Type B pancreatic cell (in vitro differentiated cells): Measurements from ENCODE around the gene CHIA. TPM values are rescaled to one million over a fixed set of nuclear protein-coding genes. Genes with fewer than 3 reads are reported as not detected.

Source experiments
- DNase-seq: peaks from one replicate; pipeline ENCODE4 v3.0.0; 2021; ENCODE audit warnings: mixed read lengths; ENCODE audit not compliant: unreplicated experiment; ENCODE audit errors: extremely low spot score
- H3K27ac Mint-ChIP-seq: 2 replicates; pipeline ENCODE4 v1.8.0; 2021; ENCODE audit warnings: mild to moderate bottlenecking, mixed read lengths
- H3K27me3 Mint-ChIP-seq: 2 replicates; pipeline ENCODE4 v1.8.0; 2021; ENCODE audit warnings: mixed read lengths
- H3K36me3 Mint-ChIP-seq: 2 replicates; pipeline ENCODE4 v1.8.0; 2021; ENCODE audit warnings: mixed read lengths
- H3K4me1 Mint-ChIP-seq: one replicate; pipeline ENCODE4 v1.8.0; 2021; ENCODE audit warnings: mixed read lengths; ENCODE audit not compliant: unreplicated experiment
- H3K4me3 Mint-ChIP-seq: 2 replicates; pipeline ENCODE4 v1.8.0; 2021; ENCODE audit warnings: mild to moderate bottlenecking, mixed read lengths
- H3K9me3 Mint-ChIP-seq: 2 replicates; pipeline ENCODE4 v1.8.0; 2021; ENCODE audit warnings: mixed read lengths
- total RNA-seq: library from RNA; stranded (reverse); gene quantifications from 2 replicates; pipeline ENCODE4 v1.2.1, GENCODE V29; 2021; ENCODE audit warnings: low replicate concordance
- TF ChIP-seq, protein P1 (sequence below): fragments of 200-600 bp; sonication (generic); conservative IDR thresholded peaks from 2 replicates; pipeline ENCODE4 v1.5.0; 2021; ENCODE audit warnings: antibody characterized with exemption, mild to moderate bottlenecking

CHIA gene
- total RNA-seq, 1 donor from 2014 or later, result 1.9 TPM

DNA sequence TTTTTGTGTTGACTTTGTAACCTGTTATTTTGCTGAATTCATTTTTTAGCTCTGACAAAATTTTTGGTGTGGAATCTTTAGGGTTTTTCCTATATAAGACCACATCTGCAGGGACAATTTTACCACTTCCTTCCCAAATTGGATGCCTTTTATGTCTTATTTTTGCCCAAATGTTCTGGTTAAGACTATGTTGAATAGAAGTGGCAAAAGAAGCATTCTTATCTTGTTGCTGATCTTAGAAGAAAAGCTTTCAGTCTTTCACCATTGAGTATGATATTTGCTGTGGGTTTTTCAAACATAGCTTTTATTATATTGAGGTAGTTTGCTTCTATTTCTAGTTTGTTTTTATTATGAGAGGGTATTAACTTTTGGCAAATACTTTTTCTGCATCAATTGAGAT, 3.7 kb downstream of the CHIA start:
- no peak overlapping the region for H3K27ac Mint-ChIP-seq
- TF ChIP-seq, protein P1, sequence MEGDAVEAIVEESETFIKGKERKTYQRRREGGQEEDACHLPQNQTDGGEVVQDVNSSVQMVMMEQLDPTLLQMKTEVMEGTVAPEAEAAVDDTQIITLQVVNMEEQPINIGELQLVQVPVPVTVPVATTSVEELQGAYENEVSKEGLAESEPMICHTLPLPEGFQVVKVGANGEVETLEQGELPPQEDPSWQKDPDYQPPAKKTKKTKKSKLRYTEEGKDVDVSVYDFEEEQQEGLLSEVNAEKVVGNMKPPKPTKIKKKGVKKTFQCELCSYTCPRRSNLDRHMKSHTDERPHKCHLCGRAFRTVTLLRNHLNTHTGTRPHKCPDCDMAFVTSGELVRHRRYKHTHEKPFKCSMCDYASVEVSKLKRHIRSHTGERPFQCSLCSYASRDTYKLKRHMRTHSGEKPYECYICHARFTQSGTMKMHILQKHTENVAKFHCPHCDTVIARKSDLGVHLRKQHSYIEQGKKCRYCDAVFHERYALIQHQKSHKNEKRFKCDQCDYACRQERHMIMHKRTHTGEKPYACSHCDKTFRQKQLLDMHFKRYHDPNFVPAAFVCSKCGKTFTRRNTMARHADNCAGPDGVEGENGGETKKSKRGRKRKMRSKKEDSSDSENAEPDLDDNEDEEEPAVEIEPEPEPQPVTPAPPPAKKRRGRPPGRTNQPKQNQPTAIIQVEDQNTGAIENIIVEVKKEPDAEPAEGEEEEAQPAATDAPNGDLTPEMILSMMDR, result no peak
- H3K36me3 Mint-ChIP-seq, result no peaks in the 10 kb centered on the region
- no peaks in the 10 kb centered on the region for H3K27me3 Mint-ChIP-seq
- no peak overlapping the region for H3K4me3 Mint-ChIP-seq
- H3K9me3 Mint-ChIP-seq, result peaks cover 7% of the 10 kb centered on the region
- no peak for DNase-seq
- H3K4me1 Mint-ChIP-seq, result no peaks in the 10 kb centered on the region

DNA sequence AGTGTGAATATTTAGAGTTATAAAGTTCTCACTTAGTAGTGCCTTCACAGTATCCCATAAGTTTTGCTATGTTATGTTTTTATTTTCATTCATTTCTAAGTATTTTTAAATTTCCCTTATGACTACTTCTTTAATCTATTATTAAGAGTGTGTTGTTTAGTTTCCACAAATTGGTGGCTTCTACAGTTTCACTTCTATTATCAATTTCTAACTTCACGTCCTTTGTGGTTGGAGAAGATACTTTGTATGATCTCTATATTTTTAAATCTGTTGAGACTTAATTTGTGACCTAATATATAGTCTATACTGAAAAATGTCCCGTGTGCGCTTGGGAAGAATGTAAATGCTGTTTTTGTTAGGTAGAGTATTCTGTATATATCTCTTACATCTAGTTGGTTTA, 11.7 kb downstream of the CHIA start:
- Mint-ChIP-seq H3K27ac (no peak overlapping the region), H3K4me1 (no peaks in the 10 kb centered on the region), H3K4me3 (no peak overlapping the region), H3K36me3 (no peaks in the 10 kb centered on the region), H3K27me3 (no peaks in the 10 kb centered on the region), H3K9me3 (peaks cover 11% of the 10 kb centered on the region)
- TF ChIP-seq, protein P1, result no peak
- DNase-seq, result no peak

DNA sequence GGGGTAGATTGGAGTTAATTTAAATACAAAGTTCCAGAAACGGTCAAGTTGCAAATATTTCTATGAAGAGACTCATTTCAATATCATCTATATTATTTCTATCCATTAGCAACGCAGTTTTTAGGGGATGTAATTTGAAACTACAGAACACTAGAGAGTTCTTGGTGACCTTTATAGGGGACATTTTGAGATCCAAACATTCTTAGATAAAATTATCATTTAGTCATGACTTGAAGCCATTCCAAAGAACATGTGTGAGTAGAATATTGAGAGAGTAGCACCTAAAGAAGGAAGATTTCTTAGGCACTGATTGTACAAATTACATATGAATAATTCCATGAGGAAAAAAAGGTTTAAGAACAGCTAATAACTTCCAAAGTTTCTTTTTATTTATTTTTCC, 19.0 kb downstream of the CHIA start:
- Mint-ChIP-seq H3K9me3 (no peaks in the 10 kb centered on the region), H3K36me3 (no peaks in the 10 kb centered on the region), H3K4me1 (no peaks in the 10 kb centered on the region), H3K4me3 (no peak overlapping the region), H3K27ac (no peak overlapping the region), H3K27me3 (peaks cover 8% of the 10 kb centered on the region)
- TF ChIP-seq, protein P1, result no peak
- DNase-seq, result no peak

DNA sequence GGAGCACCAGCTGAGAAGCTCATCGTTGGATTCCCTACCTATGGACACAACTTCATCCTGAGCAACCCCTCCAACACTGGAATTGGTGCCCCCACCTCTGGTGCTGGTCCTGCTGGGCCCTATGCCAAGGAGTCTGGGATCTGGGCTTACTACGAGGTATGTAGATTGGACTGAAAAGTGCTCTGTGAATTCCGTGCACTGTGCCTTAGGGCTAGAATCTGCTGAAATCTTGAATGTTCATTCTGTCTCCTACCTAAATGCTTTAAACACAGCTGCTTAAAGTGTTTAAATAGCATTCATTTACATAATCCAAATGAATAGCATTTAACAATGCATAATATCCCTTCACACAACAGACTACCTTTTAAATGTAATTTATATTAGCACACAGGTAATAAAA, 27.9 kb downstream of the CHIA start:
- no peaks in the 10 kb centered on the region for H3K9me3 Mint-ChIP-seq
- no peaks in the 10 kb centered on the region for H3K4me1 Mint-ChIP-seq
- no peaks in the 10 kb centered on the region for H3K36me3 Mint-ChIP-seq
- no peak overlapping the region for H3K4me3 Mint-ChIP-seq
- TF ChIP-seq, protein P1, result no peak
- no peak for DNase-seq
- peaks cover 3% of the 10 kb centered on the region for H3K27me3 Mint-ChIP-seq
- H3K27ac Mint-ChIP-seq, result no peak overlapping the region

DNA sequence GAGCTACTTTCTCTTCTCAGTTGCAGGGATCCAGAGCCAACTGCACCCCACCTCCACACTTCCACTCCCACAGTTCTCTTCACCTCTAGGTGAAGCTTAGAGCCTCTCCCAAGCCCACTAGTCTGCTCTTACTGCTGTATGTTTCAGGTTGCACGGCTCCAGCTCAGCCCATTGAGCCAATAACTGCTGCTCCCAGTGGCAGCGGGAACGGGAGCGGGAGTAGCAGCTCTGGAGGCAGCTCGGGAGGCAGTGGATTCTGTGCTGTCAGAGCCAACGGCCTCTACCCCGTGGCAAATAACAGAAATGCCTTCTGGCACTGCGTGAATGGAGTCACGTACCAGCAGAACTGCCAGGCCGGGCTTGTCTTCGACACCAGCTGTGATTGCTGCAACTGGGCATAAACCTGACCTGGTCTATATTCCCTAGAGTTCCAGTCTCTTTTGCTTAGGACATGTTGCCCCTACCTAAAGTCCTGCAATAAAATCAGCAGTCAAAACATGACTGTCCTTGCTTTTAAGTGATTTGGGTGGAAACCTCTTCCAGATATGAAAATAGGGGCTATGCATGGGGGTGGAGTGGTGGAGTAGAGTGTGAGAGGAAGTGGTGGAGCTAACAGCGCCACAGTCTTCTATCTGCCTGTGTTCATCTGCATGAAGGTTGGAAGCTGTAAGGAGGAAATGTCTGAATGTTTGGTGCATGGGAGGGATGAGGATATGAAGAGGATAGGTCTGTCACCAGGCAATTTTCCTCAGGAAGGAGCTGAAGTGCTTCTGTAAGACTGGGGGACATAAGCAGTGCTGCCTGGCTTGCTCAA, 29.6 kb downstream of the CHIA start:
- Mint-ChIP-seq H3K4me1 (no peaks in the 10 kb centered on the region), H3K27ac (no peak overlapping the region), H3K27me3 (peaks cover 3% of the 10 kb centered on the region), H3K4me3 (no peak overlapping the region), H3K9me3 (no peaks in the 10 kb centered on the region), H3K36me3 (no peaks in the 10 kb centered on the region)
- TF ChIP-seq, protein P1, result no peak
- no peak for DNase-seq
